GM21526 (cell line): ENCODE results near the gene MCF2L.

Experiments used
- ATAC-seq: cut with Tn5 transposase; IDR thresholded peaks from one replicate; pipeline ENCODE4 v1.9.1; 2021; ENCODE audit warnings: moderate library complexity; ENCODE audit not compliant: unreplicated experiment, low FRiP score

MCF2L gene

DNA sequence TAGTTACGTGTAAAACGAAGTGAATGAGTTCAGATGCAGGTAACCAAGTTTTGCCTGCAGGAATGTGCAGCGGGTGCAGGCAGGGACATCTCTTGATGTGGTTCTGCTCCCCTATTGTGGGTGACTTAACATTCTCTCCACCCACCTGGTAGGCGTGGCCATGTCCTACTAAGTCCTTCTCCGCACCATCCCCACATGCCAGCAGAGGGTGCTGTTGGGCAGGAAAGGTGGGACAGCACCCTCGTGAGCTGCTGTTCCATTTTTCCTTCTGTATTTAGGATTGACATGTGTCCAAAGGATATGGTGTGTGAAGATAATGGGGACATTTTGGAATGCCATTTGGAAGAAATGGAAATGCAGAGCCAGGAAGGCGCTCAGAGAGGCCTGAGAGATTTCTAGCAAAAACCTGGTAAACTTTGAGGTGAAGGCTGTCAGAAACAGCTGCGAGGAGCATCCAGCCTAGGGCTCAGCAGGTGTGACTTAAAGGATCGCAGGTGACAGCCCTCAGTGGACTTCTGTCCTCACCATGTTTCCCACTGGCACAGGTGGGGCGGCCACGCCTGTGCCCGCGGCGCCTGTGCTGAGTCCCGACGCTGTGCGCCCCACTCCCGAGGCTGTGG lies 26.2 kb upstream of the MCF2L start:
- ATAC-seq, result peak; percentile 98

DNA sequence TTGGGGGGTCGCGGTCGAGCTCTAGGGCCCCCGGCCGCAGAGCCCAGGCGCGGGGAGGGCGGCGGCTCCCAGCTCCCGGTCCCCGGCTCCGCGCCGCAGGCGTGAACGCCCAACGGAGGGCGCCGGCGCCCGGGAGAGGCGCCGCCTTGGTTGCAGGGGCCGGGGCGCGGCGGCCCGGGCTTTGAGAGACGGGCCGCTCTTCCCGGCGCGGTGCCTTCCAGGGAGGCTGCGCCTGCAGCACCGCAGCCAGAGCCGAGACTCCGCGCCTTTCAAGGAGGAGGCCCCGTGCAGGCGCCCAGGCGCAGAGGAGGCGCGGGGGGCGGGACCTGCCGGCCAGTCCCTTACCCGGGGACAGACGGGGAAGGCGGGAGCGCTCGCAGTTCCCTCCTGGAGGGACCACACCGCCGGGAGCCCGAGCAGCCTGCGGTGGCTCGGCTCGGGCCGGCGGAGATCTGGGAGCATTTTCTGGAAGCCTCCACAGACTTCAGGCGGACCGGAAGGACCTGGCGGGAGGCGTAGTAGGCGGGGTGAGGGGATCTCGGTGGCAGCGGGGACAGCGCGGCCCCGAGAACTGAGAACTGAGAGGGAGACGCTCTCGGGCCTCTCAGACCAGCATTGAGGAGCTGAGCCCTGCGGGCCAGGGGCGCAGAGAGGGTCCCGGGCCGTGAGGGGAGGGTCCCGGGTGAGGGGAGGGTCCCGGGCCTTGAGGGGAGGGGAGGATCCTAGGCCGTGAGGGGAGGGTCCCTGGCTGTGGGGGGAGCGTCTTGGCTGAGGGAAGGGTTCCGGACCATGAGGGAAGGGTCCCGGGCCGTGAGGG lies 25.5 kb upstream of the MCF2L start:
- peak; percentile 34 for ATAC-seq

DNA sequence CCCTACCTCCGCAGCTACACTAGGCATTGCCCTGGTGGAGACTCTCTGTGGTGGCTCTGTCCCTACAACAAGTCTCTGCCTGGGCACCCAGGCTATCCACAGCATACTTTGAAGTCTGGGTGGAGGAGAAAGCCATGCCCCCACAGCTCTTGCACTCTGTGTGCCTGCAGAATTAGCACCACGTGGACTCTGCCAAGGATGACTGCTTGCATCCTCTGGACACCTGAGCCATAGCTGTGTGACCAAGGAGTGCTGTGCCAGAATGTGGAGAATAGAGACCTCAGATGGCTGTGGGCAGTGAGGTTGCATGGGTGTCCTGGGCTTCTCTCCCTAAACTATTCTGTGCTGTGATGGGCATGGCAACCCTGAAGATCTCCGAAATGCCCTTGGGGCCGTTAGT lies 21.2 kb upstream of the MCF2L start:
- no peak for ATAC-seq

DNA sequence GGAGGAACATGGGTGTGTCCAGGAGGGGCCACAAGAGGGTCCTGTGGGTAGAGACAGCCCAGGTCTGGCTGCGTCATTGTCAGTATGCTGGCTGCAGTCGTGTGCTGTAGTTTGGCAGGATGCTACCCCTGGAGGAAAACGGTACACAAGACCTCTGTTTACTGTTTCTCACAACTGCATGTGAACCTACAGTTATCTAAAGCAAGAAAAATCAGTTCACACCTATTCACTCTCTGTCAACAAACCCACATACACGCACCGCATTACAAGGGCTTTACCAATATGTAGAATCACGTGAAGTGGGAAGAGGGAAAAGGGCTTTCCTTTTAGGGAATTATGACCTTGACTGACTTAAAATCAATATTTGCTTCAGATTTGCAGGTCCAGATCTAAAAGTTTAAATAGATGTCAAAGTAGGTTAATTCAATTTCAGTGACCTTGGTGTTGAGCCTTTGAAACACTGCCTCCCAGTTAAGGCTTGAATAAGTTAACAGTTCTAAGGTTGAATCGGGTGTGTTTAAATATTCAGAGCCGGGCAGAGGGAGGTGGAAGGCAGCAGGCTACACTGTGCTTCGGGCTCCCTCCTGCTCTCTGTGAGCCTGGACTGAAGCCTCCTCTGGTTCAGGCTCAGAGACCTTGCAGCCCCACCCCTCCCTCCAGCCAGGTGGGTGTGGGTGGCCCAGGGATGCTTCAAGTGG lies 17.2 kb upstream of the MCF2L start:
- ATAC-seq, result no peak

DNA sequence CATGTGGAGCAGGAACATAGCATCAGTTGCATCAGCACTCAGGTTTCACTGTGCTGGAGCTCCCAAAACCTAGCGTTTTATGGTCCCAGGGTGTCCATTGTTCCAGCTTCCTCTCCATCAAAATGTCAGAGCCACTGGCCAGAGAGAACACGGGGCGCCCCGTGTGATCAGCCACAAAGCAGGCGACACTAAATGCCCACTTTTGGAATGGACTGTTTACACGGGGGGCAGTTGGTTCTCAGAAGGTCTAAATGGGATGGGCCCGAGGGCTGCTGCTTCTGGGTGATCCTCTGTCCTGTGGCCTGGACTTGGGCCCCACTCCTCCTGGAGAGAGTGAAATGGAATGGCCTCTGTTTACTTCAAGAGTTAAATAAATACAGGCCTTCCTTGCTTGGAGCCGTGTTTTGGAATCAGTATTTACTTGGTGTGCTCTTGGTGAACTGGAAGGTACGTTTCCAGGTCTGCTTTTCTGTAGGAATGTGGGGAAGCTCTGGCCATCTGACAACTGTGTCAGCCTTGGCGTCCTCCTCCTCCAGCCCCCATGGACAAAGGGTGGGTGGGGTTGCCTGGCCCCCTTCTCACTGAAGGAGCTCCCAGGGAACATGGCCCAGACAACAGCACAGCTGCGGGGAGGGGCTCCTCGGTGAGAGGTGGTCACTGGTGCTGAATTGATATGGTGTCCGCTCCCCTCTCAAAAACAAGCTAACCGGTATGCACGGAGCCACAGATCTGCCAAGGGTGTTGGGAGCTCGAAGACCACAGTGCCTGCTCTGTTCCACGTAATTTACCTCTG lies 16.1 kb upstream of the MCF2L start:
- no peak for ATAC-seq

DNA sequence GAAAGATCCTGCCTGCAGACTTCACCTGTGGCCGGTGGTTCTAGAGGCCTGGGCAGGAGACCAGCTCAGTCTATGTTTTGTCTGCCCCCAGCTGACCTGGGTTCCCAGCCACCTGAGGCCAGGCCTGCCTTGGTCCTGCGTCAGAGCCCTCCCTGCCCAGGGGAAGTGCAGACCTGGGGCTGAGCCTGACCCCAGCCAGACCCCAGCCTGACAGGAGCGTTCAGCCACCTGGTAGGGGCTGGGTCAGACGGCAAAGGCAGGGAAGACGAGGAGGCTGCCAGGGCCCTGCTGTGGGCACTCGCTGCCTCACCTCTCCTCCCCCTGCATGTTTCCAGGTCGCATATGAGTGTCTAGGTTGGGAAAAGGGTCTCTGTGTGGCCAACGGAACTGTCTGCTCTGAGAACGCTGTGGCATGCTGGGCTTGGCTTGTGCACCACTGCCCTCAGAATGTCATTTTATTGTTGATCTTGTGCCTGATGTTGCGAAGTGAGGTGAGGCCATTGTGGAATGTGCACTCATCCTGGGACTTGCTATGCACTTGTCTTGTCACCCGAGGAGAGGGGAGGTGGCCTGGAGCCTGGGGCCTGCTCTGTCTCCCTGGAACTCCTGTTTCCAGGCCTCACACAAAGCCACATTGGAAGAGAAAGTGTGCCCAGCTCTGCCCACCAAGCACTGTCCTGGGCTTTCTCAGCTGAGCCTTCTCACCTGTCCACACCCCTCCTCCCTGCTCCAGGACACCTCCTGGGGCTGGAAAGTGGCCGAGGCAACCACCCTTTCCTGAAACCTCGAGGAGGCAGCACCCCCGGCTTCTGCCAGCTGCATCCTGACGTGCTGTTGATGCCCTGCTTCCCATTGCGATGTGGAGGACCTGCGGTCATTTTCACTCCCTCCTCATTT lies 15.2 kb upstream of the MCF2L start:
- no peak for ATAC-seq

DNA sequence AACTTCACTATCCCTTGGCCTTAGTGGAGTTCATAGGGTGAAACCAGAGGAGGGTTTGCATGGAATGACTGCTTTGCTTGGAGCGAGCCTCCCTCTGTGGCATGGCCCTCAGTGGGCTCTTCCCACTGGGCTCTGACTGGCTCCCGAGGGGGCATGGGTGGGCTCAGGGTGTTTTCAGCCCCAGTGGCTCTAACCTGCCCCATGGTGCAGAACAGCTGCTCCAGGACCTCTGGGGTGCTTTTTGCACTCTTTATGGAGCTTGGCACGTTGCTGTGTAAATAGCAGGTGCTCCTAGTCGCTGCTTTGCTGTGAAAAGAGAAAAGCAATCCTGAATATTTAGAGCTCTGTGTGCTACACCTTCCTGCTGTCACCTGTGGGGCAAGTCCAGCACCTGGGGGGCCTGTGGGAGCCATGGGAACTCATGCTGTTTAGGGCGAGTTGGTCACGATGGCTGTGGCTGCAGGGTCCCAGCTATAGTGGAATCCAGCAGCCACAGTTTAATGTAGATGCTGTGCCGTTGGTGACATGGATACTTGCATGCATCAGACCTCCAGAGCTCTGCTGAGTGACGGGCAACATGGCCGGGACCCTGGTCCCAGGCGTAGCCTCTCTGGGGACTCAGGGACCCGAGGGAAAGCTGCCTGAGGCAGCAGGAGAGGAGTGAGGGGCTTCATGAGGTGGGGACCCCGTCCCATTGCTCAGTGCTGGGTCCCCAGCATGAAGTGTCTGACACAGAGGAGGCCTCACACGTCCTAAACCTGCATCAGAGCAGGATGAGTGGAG lies 14.3 kb upstream of the MCF2L start:
- ATAC-seq, result no peak

DNA sequence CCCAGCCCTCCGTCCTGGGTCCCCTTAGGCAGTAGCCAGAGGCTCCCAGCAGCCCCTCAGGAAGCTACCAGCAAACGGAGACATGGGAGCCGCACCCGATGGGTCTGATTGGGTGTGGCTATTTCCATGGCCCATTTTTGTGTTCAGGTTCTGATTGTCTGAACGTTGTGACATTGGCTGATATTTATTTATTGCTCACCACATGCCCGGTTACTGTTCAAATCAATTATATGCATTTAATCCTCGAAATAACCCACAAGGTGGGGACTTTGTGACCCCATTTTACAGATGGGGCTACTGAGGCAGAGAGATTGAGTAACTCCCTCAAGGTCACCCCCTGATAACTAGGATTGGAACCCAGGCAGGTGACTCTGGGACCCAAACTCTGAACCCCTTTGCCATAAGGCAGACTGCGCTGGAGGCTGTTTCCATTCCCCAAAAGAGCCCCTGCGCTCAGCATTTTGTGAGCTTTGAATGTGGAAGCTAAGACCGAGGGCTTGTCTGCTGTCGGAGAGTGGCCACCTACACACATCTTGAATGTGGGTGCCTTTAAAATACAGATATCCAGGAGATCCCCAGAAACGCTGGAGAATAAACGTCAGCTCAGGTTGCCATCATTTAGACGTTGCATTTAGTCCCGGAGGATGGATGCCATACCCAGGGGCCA lies 13.6 kb upstream of the MCF2L start:
- ATAC-seq, result no peak

DNA sequence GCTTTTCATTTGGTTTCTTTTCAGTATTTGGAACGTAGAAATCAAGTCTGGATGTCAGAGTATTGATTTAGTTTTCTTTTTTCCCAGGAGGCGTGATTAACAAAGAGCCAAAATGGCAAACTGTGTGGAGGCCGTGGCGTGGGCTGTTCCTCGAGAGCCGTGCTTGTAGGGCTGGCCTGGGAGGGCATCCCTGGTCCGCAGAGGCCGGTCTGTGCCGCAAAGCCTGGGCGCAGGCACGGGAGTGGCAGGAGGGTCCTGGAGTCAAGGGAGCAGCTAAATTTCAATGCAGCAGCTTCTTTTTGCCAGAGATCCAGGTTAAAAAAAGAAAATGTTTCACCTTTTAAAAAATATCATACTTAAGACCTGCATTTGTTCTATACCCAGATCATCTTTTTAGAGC lies 13.1 kb upstream of the MCF2L start:
- no peak for ATAC-seq

DNA sequence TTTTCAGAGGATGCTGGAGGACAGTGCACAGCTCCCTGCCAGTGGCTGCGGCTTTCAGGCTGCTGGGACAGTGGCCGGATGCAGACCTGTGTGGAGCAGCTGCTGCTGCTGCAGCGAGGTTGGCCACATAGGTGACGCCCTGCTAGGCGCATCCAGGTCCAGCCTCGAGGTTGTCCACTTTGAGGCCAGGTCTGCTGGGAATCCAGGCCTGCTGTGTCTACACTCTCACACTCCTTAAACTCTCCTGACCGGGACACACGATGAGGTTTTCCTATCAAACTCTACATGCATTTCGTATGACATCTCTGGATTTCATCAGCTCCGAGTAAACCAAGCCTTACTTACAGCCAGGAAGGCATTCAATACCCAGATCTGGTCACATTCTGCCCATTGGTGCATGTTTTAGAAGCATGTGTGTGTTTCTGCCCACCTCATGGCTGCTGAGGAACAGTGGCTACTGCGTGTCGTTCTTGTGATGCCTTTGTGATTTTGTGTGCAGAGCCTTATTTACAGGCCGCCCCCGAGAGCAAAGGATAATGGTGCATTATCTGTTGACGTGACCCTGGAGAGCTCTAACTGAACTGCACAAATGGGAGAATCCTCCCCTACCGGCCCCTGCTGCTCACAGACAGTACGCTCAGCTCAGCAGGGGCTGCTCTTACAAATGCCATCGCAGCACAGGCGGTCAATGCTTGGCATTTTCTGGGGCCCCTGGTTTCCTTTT lies 12.3 kb upstream of the MCF2L start:
- no peak for ATAC-seq

DNA sequence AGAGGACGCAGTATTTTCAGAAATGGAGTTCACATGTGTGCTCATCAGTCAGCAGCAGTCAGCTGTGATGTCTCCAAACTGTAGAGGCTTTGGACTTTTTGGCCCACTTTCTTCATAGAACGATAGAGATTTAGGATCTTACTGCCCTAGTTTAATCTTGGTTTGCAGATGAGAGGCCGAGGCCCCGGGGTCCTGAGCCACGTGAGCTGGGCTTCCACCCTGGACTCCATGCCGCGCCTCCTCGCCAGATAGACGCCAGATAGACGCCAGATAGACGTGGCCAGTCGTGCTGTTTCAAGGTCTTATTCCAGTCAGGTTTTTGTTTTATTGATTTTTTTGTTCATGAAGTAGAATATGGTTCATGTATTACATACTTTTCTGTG lies 11.7 kb upstream of the MCF2L start:
- no peak for ATAC-seq

DNA sequence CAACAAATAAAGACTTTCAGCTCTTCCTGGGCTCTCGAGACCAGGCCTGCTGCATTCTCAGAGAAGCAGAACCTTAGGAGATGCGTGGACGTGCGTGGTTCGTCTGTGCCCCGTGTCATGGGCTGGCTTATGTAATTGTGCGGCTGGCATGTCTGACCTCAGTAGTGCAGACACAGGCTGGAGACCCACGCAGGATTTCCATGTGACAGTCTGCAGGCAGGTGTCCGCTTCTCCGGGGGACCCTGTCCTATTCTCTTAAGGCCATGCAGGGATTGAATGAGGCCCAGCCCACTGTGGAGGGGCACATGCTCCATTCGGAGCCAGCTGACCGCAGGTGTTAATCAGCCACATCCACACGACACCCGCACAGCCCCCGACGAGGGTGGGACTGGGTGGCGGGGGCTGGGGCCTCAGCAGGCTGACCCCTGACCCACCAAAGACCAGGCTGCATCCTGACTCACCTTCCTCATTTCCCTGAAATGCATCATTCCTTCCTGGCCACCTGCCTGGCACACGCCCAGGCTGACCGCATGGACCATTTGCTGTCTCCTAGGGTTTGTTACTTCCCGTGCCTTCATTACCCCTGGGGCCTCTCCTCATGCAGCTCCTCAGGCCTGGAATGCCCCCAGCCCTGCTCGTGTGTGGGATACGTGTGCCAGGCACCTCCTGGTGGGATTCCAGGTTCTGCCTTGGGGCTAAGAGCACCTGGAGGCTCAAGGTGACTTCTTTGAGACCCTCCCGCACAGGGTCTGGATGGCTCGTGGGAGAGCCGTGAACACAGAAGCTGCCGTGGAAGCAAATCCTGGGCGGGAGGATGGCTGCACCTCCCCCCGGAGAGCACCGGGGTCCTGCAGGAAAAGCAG lies 10.7 kb upstream of the MCF2L start:
- no peak for ATAC-seq

DNA sequence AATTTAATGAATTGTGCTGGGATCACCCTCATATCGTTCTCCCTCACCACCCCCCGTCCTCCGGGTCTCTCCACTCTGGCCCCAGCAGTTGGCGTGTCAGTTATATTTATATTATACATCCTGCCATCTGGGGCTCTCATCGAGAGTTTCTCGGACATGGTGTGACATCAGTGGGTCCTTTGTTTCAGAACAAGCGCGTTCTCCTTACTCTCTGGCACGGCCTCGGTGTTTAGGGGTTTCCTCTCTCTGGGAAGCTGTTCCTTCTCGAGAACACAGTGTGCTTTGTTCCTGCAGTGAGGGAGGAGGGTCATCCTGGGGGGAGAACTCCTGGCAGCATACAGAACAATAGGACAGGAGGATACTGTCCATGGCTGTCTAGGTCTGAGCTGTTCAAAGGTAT lies 9.8 kb upstream of the MCF2L start:
- ATAC-seq, result no peak

DNA sequence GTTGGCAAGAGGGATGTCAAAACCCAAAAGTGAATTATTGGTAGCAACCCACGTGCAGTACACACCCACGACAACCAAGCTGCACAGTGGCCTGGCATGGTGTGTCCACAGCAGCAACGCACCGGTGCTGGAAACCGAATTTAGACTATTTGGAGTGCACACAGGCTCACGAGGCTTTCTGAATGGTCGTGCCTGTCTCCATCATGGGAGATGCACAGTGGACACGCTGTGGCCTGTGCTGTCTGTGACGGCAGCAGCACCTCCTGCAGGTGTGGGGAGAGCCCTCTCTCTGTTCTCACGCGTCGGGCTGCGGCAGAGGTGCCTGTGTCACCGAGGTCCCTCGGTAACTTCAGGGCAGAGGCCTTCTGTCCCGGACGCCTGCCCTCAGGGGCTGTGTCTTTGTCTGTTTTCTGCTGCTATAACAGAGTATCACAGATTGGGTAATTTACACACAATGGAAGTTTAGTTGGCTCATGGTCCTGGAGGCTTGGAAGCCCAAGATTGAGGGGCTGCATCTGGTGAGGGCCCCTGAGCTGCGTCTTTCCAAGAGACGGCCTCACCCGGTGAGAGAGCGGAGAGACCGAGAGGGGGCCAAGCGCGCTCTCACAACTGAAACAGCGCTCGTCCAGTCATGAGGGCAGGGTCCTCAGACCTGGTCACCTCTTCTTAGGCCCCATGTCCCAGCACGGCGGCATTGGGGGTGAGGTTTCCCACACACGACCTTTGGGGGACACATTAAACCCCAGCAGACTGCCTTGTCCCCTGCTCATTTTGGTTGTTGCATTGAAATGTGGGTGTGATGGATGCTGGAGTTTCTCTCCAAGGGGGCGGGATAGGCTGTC lies 9.1 kb upstream of the MCF2L start:
- no peak for ATAC-seq

DNA sequence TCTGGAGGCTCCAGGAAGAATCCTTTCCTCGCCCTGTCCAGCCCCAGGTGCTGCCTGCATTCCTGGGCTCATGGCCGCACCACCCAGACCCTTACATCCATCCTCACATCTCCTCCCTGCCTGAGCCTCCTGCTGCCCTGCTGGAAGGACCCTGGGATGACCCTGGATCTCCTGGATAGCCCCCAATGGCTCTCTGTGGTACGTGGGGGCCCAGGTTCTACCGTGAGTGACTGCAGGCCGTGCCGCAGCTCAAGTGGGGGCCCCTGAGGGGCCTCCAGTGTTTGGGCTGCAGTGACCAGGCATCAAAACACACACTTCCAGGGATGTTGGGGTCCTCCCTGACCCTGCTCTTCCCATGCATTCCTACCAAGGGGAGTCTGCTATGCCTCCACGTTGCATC lies 8.3 kb upstream of the MCF2L start:
- ATAC-seq, result no peak
